IMR-90 (cell line): Measurements from ENCODE around the gene AMDHD2. TPM values are rescaled to one million over a fixed set of nuclear protein-coding genes. Genes with fewer than 3 reads are reported as not detected.
"Not testable (repeated sequence)": the region's sequence is repeated elsewhere in the genome, so short reads cannot be mapped to it uniquely, and the experiment has no call there.

Experiments
- ATAC-seq: fragments of 200-7000 bp; cut with Tn5 transposase; 2 replicates; pipeline ENCODE4 v1.9.1; 2020; ENCODE audit warnings: low read depth, mild to moderate bottlenecking, moderate library complexity
- BruUV-seq: library from RNA; stranded (reverse); fragments of 400-500 nt; replicated peaks from 2 replicates; lab custom pipeline; 2021; lab: Mats Ljungman, UMichigan
- CTCF ChIA-PET: fragments of 300-600 bp; formaldehyde crosslinking; extraction: SDS; loops from one replicate; lab custom pipeline; 2021; ENCODE audit warnings: antibody characterized with exemption; lab: Yijun Ruan, JAX
- POLR2A ChIA-PET: fragments of 300-600 bp; sonication (Branson Sonifier 250); formaldehyde crosslinking; loops from one replicate; lab custom pipeline; 2022; ENCODE audit warnings: antibody characterized with exemption; ENCODE audit not compliant: unreplicated experiment; lab: Charles Lee
- DNase-seq: peaks from one replicate; pipeline ENCODE4 v3.0.0; 2013
- H2AFZ ChIP-seq: replicated peaks from 2 replicates; pipeline ENCODE3; 2013; ENCODE audit warnings: low read length, mild to moderate bottlenecking; ENCODE audit not compliant: poor library complexity
- H2AK5ac ChIP-seq: 2 replicates; pipeline ENCODE4 v1.6.1; 2013; ENCODE audit warnings: low read depth, low read length, inconsistent platforms
- H2AK9ac ChIP-seq: replicated peaks from 2 replicates; pipeline ENCODE3; 2013; ENCODE audit warnings: mild to moderate bottlenecking, low read depth, low read length, moderate library complexity; ENCODE audit not compliant: poor library complexity
- H2BK120ac ChIP-seq: 2 replicates; pipeline ENCODE4 v1.6.1; 2013; ENCODE audit warnings: low read depth, low read length, inconsistent platforms
- H2BK15ac ChIP-seq: 3 replicates; pipeline ENCODE4 v1.6.1; 2013; ENCODE audit warnings: low read depth, low read length, inconsistent platforms
- H2BK20ac ChIP-seq: 2 replicates; pipeline ENCODE4 v1.6.1; 2013; ENCODE audit warnings: low read depth, mild to moderate bottlenecking, inconsistent platforms, low read length, moderate library complexity
- H2BK5ac ChIP-seq: 2 replicates; pipeline ENCODE4 v1.6.1; 2013; ENCODE audit warnings: mild to moderate bottlenecking, low read depth, low read length, inconsistent platforms; ENCODE audit not compliant: poor library complexity, severe bottlenecking
- H3K14ac ChIP-seq: replicated peaks from 2 replicates; pipeline ENCODE4 v1.6.1; 2013; ENCODE audit warnings: low read depth, low read length, inconsistent platforms
- H3K18ac ChIP-seq: 2 replicates; pipeline ENCODE4 v1.6.1; 2013; ENCODE audit warnings: low read depth, low read length, control low read depth
- H3K23ac ChIP-seq: 2 replicates; pipeline ENCODE4 v1.6.1; 2013; ENCODE audit warnings: low read depth, low read length, inconsistent platforms
- H3K27ac ChIP-seq: 2 replicates; pipeline ENCODE4 v1.5.1; 2013; ENCODE audit warnings: mild to moderate bottlenecking, control low read depth, low read length; ENCODE audit not compliant: insufficient read depth
- H3K27me3 ChIP-seq: 2 replicates; pipeline ENCODE4 v1.6.1; 2013; ENCODE audit warnings: low read length; ENCODE audit not compliant: control insufficient read depth, insufficient read depth
- H3K36me3 ChIP-seq: 2 replicates; pipeline ENCODE4 v1.6.1; 2013; ENCODE audit warnings: low read length, mixed read lengths; ENCODE audit not compliant: control insufficient read depth, insufficient read depth
- H3K4ac ChIP-seq: 2 replicates; pipeline ENCODE4 v1.6.1; 2013; ENCODE audit warnings: low read depth, low read length, inconsistent platforms
- H3K4me1 ChIP-seq: 2 replicates; pipeline ENCODE4 v1.6.1; 2013; ENCODE audit warnings: low read length, mixed read lengths; ENCODE audit not compliant: control insufficient read depth, insufficient read depth
- H3K4me2 ChIP-seq: 2 replicates; pipeline ENCODE4 v1.6.1; 2013; ENCODE audit warnings: low read depth, mild to moderate bottlenecking, control low read depth, low read length, moderate library complexity
- H3K4me3 ChIP-seq: 2 replicates; pipeline ENCODE4 v1.5.1; 2013; ENCODE audit warnings: low read depth, mild to moderate bottlenecking, control low read depth, low read length, moderate library complexity; ENCODE audit not compliant: insufficient read depth
- H3K56ac ChIP-seq: 2 replicates; pipeline ENCODE4 v1.6.1; 2013; ENCODE audit warnings: low read length, inconsistent platforms; ENCODE audit not compliant: insufficient read depth; ENCODE audit errors: extremely low read depth
- H3K79me1 ChIP-seq, 2 experiments: 2 replicates each; pipeline ENCODE4 v1.6.1; 2013; ENCODE audit warnings: low read length in 2 of 2, inconsistent platforms in 1 of 2, low read depth in 1 of 2
- H3K9ac ChIP-seq: 2 replicates; pipeline ENCODE4 v1.6.1; 2013; ENCODE audit warnings: low read depth, low read length, control low read depth
- H3K9me1 ChIP-seq: 2 replicates; pipeline ENCODE4 v1.6.1; 2013; ENCODE audit warnings: low read length, inconsistent platforms; ENCODE audit not compliant: insufficient read depth
- H3K9me3 ChIP-seq: 2 replicates; pipeline ENCODE4 v1.6.1; 2013; ENCODE audit warnings: low read length; ENCODE audit not compliant: control insufficient read depth, insufficient read depth
- H4K20me1 ChIP-seq: 2 replicates; pipeline ENCODE4 v1.6.1; 2013; ENCODE audit warnings: low read length, inconsistent platforms; ENCODE audit not compliant: insufficient read depth
- H4K5ac ChIP-seq: 2 replicates; pipeline ENCODE4 v1.6.1; 2013; ENCODE audit warnings: mild to moderate bottlenecking, low read depth, low read length, control low read depth
- H4K8ac ChIP-seq, 2 experiments: 2 replicates each; pipeline ENCODE4 v1.6.1; 2013; ENCODE audit warnings: low read depth in 2 of 2, low read length in 2 of 2, control low read depth in 1 of 2, inconsistent platforms in 1 of 2
- H4K91ac ChIP-seq: 2 replicates; pipeline ENCODE4 v1.6.1; 2013; ENCODE audit warnings: low read depth, low read length, inconsistent platforms; ENCODE audit not compliant: insufficient read depth
- WGBS, 2 experiments: methylation state at CpG; one replicate each; pipeline versions ENCODE4 v1.1.5 to v1.1.7; 2013; ENCODE audit warnings: missing lambda C conversion rate in 2 of 2; ENCODE audit not compliant: insufficient read length in 1 of 2; ENCODE audit errors: extremely low coverage in 2 of 2; 5-methylcytosine and 5-hydroxymethylcytosine counted together
- dilution Hi-C: fragments of 300-500 bp; cut with HindIII; formaldehyde crosslinking; loops from one replicate; pipeline ENCODE4 v1.14.3; 2018; ENCODE audit warnings: low sequenced_read_pairs; ENCODE audit not compliant: unreplicated experiment
- in situ Hi-C: fragments of 300-500 bp; cut with MboI; formaldehyde crosslinking; loops from 3 replicates; pipeline ENCODE4 v1.14.3; 2019; ENCODE audit warnings: low sequenced_read_pairs, inconsistent platforms, mixed read lengths
- intact Hi-C: fragments of 100-400 bp; cut with micrococcal nuclease; formaldehyde crosslinking; loops from 2 replicates; pipeline ENCODE4 v1.10.0; 2022
- polyA plus RNA-seq, 3 experiments: library from polyadenylated mRNA; depleted of rRNA; stranded (reverse); fragments of >200 nt; gene quantifications; 2 replicates each; pipeline ENCODE4 v1.2.3, GENCODE V29; 2012; ENCODE audit warnings: low replicate concordance in 1 of 3
- total RNA-seq: library from RNA; depleted of rRNA; stranded (reverse); fragments of >200 nt; gene quantifications from 2 replicates; pipeline ENCODE4 v1.2.3, GENCODE V29; 2012

AMDHD2 gene
- total and polyA plus RNA-seq, 2 of the 4 experiments (the other 2 are of a cell fraction), result 10.6 to 30.3 TPM

GRCh38 chr16:2568573-2568972 is 48.4 kb downstream of the AMDHD2 start:
- H3K4me1 ChIP-seq, CTCF ChIA-PET: not testable (repeated sequence)

DNA sequence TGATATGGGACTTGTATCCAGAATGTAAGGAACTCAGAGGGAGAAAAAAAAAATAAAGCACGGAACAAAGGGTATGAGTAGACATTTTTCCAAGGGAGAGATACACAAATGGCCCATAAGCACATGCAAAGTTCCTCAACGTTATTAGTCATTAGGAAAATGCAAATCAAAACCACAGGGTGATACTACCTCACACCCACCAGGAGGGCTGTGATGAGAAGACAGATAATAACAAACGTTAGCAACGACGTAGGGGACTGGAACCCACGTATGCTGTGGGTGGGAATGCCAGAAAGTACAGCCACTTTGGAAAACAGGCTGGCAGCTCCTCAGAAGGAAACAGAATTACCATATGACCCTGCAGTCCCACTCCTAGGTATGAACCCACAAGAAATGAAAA is 52.5 kb downstream of the AMDHD2 start:
- H3K4me3 ChIP-seq, dilution Hi-C loops, H4K91ac ChIP-seq, DNase-seq, H3K14ac ChIP-seq, H2BK15ac ChIP-seq, intact Hi-C loops, H2AK5ac ChIP-seq, H3K36me3 ChIP-seq, H4K20me1 ChIP-seq, H3K9me3 ChIP-seq, CTCF ChIA-PET, H2BK20ac ChIP-seq, H2BK120ac ChIP-seq, BruUV-seq, H3K27ac ChIP-seq, H3K79me1 ChIP-seq, H3K56ac ChIP-seq, H3K9me1 ChIP-seq, H4K8ac ChIP-seq, H3K27me3 ChIP-seq, ATAC-seq, H3K23ac ChIP-seq, H3K18ac ChIP-seq, H2AFZ ChIP-seq, H3K4ac ChIP-seq, H2BK5ac ChIP-seq, H3K4me2 ChIP-seq, in situ Hi-C loops, H4K5ac ChIP-seq, H3K4me1 ChIP-seq, POLR2A ChIA-PET, H2AK9ac ChIP-seq, H3K9ac ChIP-seq: not testable (repeated sequence)
- no CpG with 5 or more reads among the region's 6 CpGs for WGBS, 2 experiments

More at GRCh38 chr16:2568573-2568972, 48.4 kb downstream of the AMDHD2 start:
- H3K9ac ChIP-seq, H3K4me2 ChIP-seq, ATAC-seq, H3K27me3 ChIP-seq, H3K9me3 ChIP-seq, H2BK15ac ChIP-seq, H2AFZ ChIP-seq, H2AK5ac ChIP-seq, H4K8ac ChIP-seq, H3K4me3 ChIP-seq, H3K56ac ChIP-seq, in situ Hi-C loops, H3K9me1 ChIP-seq, H3K14ac ChIP-seq, H2BK20ac ChIP-seq, H4K91ac ChIP-seq, H4K5ac ChIP-seq, BruUV-seq, H2AK9ac ChIP-seq, dilution Hi-C loops, intact Hi-C loops, DNase-seq, H3K18ac ChIP-seq, POLR2A ChIA-PET, H4K20me1 ChIP-seq, H2BK5ac ChIP-seq, H2BK120ac ChIP-seq, H3K27ac ChIP-seq, H3K79me1 ChIP-seq, H3K4ac ChIP-seq, H3K23ac ChIP-seq, H3K36me3 ChIP-seq: not testable (repeated sequence)
- WGBS, 2 experiments, result no CpG with 5 or more reads among the region's 11 CpGs
